Measurements from ENCODE around the gene PPID. TPM values are rescaled to one million over a fixed set of nuclear protein-coding genes. Genes with fewer than 3 reads are reported as not detected.
"Not testable (repeated sequence)": the region's sequence is repeated elsewhere in the genome, so short reads cannot be mapped to it uniquely, and the experiment has no call there.

The PPID gene
- total RNA-seq (2014; rRNA removed; shearing (Covaris generic)) = 38.8 and 51.1 TPM in 2 replicates

DNA sequence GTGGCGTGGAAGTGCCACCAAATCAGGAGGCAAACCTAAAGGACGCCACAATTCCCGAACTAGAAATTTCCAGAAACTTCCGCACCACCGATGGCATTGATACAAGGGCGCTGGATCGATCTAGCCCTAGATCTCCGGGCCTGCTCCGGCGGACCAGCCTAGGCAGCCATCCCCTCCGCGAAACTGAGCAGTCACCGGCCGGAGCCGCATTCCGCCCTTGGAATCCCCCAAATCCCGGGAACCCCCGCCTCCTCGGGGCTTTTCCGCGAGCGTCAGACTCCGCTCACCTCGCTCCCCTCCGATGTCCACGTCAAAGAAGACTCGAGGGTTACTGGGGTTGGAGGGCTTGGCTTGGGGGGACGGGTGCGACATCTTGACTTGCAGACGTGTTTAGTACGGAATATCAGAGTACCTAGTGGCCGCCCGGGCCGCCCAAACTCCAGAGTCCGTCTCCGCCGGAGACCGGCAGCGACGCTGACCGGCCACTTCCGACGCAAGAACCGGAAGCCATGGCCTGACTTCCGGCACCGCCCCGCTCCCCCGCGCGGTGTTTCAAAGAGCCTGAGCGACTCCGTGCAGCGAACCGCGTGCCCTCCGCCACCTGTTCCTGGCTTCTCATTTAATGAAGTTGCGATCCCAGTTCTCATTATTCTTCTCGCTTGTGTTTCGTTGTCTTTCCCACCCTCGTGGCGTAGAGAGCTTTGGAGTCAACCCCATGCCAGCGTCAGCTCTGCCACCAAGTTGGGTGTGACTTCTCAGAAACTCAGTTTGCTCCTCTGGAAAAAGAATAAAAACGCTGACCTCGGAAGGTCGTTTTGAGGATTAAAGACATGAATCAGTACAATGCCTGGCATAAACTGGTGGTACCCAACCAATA lies at the start of gene PPID:
Gene PPID, minus strand, starts transcription at position 480 of the 877 bp plus-strand sequence. Its CDS starts 108 bp downstream, at position 372.
- DNase-seq (ENCODE audit: low read depth) = peak; percentile 81

DNA sequence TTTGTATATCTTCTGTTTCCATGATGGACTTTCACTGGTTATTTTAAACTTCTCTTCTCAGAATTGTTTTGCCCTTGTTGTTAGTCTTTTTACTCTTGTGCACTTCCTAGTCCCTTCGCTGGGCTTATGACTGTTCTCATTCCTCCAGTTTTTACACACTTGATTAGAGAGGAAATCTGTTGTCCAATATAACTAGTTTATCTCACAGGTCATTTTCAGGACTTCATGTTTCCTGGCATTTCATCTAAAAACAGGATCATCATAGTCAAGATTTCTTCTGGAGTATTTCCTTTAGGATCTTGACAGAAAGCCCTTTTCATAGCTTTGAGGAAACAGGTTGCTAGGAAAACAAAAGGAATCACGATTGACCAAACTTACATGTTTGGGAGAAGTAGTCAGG lies 48.6 kb upstream of the PPID start:
- DNase-seq (ENCODE audit: low read depth) = no peak

GRCh38 chr4:158770671-158771070 lies 47.5 kb upstream of the PPID start:
- DNase-seq (ENCODE audit: low read depth) = no peak

- DNase-seq (ENCODE audit: low read depth) = peak; percentile 20
Observed at GRCh38 chr4:158769175-158769921, 46.2 kb upstream of the PPID start.

GRCh38 chr4:158768555-158769174 lies 45.5 kb upstream of the PPID start, which contains the start of gene FNIP2:
Gene FNIP2, plus strand, starts transcription at chr4:158769026. Its CDS starts 187 bp downstream, at chr4:158769213.
- peak; percentile 77 for DNase-seq (ENCODE audit: low read depth)

DNA sequence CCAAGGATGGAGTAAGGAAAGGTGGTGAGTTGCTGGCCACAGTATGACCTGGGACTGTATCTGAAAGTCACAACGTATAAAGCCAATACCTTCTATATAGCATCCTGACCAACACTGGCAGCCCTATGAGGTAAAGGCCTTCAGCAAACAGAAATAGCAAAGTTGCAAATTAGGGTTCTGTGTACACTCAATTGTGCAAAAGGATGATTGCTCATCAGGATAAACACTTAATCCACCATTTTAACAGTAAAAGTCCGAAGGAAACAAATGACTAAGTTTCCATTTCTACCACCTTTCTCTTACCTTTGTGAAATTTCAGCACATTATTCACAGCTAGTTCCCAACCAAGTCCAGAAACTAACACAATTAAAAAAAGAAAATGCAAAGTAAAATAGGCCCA lies 44.3 kb upstream of the PPID start:
- no peak for DNase-seq (ENCODE audit: low read depth)

DNA sequence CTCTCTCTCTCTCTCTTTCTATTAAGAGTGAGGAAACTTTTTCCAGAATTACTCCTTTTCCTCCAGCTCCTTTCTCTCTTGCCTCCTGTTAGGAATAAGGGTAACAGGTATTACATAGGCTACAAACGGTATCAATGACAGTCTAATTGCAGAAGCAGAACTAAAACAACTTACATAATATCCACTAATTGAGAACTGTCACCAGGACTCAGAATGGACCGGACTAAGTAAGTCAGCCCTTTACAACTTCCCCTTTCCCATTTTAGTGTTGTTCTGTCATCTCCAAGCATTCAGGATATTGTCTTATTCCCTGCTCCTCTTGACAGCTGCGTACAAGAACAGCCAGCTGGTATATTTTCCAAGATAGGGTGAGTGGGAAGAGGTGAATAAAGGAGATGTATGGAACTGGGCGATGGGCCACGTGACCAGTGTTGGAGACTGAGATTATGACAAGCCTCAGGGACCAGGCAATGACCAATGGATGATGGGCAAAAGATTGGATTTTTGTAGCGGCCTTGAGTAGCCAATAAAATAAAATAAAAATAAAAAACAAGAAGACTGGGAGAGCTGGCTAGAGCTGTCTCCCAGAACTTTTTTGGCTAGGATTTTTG lies 43.3 kb upstream of the PPID start:
- DNase-seq (ENCODE audit: low read depth) = no peak

DNA sequence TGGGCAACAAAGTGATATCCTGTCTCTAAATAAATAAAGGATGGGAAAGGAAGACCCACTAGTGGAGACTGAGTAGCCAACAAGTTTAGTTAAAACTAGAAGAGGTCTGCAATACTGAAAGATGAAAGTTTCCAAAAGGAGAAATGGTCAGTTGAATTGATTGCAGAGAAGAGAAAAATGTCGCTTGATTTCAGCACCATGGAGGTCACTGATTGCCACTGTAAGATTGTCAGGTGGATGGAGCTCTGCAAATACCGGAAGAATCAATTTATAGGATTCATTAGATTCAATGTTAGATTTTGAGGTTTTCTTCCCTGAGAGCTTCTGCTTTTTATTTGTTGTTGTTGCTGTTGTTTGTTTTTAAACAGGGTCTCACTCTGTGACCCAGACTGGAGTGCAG lies 40.3 kb upstream of the PPID start:
- no peak for DNase-seq (ENCODE audit: low read depth)

DNA sequence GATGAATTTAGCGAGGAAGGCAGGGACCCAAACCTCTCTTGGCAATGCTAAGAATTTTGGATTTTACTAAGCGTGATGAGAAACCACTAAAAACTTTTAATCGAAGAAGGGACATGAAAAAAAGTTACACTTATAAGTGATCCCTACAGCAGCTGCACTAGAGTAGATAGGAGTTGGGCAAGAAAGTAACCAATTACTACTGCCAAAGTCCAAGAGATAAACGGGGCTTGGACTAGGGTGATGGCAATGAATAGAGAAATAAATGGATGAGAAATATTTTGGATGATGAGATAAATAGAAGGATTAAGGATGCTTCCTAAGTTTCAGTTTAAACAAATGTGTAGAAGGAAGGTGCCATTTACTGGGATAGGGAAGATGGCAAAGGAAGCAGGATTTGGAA lies 39.4 kb upstream of the PPID start:
- DNase-seq (ENCODE audit: low read depth) = no peak

GRCh38 chr4:158760866-158761265 lies 37.7 kb upstream of the PPID start:
- peak; percentile 6 for DNase-seq (ENCODE audit: low read depth)

DNA sequence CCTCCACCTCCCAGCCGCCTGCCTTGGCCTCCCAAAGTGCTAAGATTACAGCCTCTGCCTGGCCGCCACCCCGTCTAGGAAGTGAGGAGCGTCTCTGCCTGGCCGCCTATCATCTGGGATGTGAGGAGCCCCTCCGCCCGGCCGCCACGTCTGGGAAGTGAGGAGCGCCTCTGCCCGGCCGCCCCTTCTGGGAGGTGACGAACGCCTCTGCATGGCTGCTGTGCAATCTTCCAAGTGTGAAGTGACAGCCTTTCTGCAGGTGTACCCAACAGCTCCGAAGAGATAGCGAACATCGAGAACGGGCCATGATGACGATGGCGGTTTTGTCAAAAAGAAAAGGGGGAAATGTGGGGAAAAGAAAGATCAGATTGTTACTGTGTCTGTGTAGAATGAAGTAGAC lies 36.3 kb upstream of the PPID start:
- DNase-seq (ENCODE audit: low read depth) = not testable (repeated sequence)

- DNase-seq (ENCODE audit: low read depth) = no peak
Observed at GRCh38 chr4:158758703-158759102, 35.5 kb upstream of the PPID start.

DNA sequence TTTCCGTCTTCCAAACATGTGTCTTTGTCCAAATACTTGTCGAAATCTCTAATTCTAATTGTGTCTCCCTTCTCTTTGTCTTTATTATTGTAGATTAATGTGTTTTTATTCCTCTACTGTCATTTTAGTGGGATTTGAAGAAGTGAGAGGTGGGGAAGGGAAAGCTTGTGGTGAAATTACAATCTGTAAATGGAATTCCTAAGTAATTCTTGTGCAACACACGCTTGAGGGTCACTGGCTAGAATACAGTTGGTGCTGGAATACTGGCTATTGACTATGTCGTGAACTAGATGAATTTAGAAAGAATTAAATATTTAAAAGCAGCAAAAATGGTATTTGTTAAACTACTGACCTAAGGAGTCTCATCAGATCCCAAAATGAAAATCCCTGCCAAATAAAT lies 34.9 kb upstream of the PPID start:
- no peak for DNase-seq (ENCODE audit: low read depth)

DNA sequence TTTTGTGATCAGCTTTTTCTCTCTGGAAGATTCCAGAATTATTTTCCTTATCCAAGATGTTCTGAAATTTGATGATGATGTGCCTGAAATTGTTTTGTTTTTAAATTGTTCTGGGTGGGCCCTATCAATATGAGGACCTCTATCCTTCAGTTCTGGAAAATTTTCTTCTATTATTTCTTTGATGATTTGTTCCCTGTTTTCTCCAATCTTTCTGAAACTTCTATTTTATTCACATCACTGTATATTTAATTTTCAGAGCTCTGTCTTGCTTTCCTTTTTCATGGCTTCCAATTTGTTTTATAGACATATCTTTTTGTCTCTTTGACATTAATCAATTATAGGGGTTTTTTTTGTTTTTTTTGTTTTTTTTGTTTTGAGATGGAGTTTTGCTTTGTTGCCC lies 33.4 kb upstream of the PPID start:
- no peak for DNase-seq (ENCODE audit: low read depth)

- DNase-seq (ENCODE audit: low read depth) = not testable (repeated sequence)
Observed at GRCh38 chr4:158755819-158756218, 32.6 kb upstream of the PPID start.

- no peak for DNase-seq (ENCODE audit: low read depth)
Observed at GRCh38 chr4:158754385-158755180, 31.4 kb upstream of the PPID start.

GRCh38 chr4:158750379-158750778 lies 27.2 kb upstream of the PPID start:
- DNase-seq (ENCODE audit: low read depth) = peak; percentile 9

- DNase-seq (ENCODE audit: low read depth) = not testable (repeated sequence)
Observed at GRCh38 chr4:158746537-158746936, 23.3 kb upstream of the PPID start.

DNA sequence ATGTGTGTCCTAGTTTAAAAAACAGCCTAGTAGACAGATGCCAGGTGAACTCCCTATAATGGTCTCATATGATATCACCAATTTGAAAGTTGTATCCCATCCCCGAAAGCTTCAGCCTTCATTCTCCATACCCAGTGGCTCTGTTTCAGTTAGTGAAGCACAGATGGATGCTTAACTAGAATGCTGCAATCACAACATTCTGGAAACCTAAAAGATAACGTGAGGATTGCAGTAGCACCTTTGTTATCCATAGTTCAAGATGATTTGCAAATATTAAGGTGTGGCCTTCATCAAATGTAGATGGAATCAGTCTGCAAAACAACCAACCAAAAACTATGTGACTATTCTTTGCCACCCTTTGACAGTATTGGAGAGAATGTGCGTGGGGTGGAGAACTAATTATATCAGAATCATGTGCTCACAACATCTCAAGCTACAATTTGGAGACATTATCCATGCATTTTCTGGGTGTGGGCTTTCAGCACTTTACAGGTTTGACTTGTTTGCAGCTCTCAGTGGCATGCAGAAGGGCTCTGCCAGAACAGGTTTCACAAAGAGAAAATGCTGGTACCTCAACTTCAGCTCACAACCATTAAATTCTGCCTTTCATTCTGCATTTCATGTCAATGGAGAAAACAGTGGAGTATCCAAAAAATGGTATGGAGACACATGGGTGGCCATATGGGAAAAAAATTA lies 18.3 kb upstream of the PPID start:
- no peak for DNase-seq (ENCODE audit: low read depth)

DNA sequence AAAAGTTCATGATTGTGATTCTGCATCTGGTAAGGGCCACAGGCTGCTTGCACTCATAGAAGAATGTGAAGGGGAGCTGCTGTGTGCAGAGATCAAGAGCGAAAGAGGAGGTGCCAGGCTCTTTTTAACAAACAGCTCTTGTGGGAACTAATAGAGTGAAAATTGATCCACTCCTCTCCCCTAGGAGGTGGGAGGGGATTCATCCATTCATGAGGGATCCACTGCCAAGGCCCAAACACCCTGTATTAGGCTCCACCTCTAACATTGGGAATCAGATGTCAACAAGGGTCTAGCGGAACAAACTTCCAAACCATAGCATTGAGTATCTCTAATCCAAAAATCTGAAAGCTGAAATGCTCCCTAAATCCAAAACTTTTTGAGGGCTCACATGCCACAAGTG lies 16.4 kb upstream of the PPID start:
- no peak for DNase-seq (ENCODE audit: low read depth)

All from RPMI7951 (cell line).